ENCODE results near the gene HAP1. TPM values are rescaled to one million over a fixed set of nuclear protein-coding genes. Genes with fewer than 3 reads are reported as not detected.

HAP1 gene
- total RNA-seq = 0.62 TPM
- long read RNA-seq, partial matches to known transcripts = 0 of 1 reads
- long read RNA-seq, other reads (novel, unspliced or antisense) = 1 of 1 reads

GRCh38 chr17:41734139-41734948 lies at the start of gene HAP1:
TSS of gene HAP1 (minus strand) at chr17:41734643. CDS start at chr17:41734634, 9 bp downstream.
- Histone ChIP-seq H3K27ac (no peak within 1 kb of the TSS), H3K27me3 (ENCODE audit: low read depth) (peaks cover 63% of the 10 kb centered on the region)

GRCh38 chr17:41782142-41782541 lies 47.7 kb upstream of the HAP1 start:
- Histone ChIP-seq H3K27me3 (ENCODE audit: low read depth) (no peaks in the 10 kb centered on the region), H3K27ac (peak overlapping the region; percentile 56), H3K9me3 (no peaks in the 10 kb centered on the region), H3K4me1 (peaks cover 74% of the 10 kb centered on the region), H3K4me3 (no peak overlapping the region), H3K36me3 (no peaks in the 10 kb centered on the region)
- TF ChIP-seq CTCF (IDR thresholded peaks at IDR 0.05) = no peak
- DNase-seq (no peak), ATAC-seq (no peak)
- intact Hi-C loops (cut with DNase I) = no loop called here

More at GRCh38 chr17:41734139-41734948, at the start of gene HAP1:
- Histone ChIP-seq H3K4me3 (peak within 1 kb of the TSS; percentile 53), H3K36me3 (no peaks in the 10 kb centered on the region), H3K9me3 (no peaks in the 10 kb centered on the region), H3K4me1 (peaks cover 18% of the 10 kb centered on the region)
- ATAC-seq = peak; percentile 24 to 26
- intact Hi-C loops (cut with DNase I) = loop anchor here (10.0 kb wide), 1 partner anchor 60 kb away; no protein-coding TSS in a partner anchor
- TF ChIP-seq CTCF (IDR thresholded peaks at IDR 0.05) = no peak
- no peak for DNase-seq

GRCh38 chr17:41781404-41782110 lies 47.1 kb upstream of the HAP1 start:
- Histone ChIP-seq H3K27me3 (ENCODE audit: low read depth) (no peaks in the 10 kb centered on the region), H3K9me3 (no peaks in the 10 kb centered on the region), H3K27ac (peak overlapping the region; percentile 56), H3K4me1 (peaks cover 80% of the 10 kb centered on the region), H3K4me3 (no peak overlapping the region), H3K36me3 (no peaks in the 10 kb centered on the region)
- TF ChIP-seq CTCF (IDR thresholded peaks at IDR 0.05) = no peak
- ATAC-seq = no peak
- intact Hi-C loops (cut with DNase I) = no loop called here
- DNase-seq = no peak

GRCh38 chr17:41779954-41780353 lies 45.5 kb upstream of the HAP1 start:
- DNase-seq (no peak), ATAC-seq (no peak)
- H3K4me3 ChIP-seq = no peak overlapping the region
- no peak for TF ChIP-seq CTCF (IDR thresholded peaks at IDR 0.05)
- no peaks in the 10 kb centered on the region for H3K9me3 ChIP-seq
- H3K27me3 ChIP-seq (ENCODE audit: low read depth) = no peaks in the 10 kb centered on the region
- peaks cover 91% of the 10 kb centered on the region for H3K4me1 ChIP-seq
- H3K36me3 ChIP-seq = no peaks in the 10 kb centered on the region
- H3K27ac ChIP-seq = no peak overlapping the region
- intact Hi-C loops (cut with DNase I) = no loop called here

- peaks cover 91% of the 10 kb centered on the region for H3K4me1 ChIP-seq
- TF ChIP-seq CTCF (IDR thresholded peaks at IDR 0.05) = no peak
- H3K9me3 ChIP-seq = no peaks in the 10 kb centered on the region
- H3K36me3 ChIP-seq = peaks cover 2% of the 10 kb centered on the region
- DNase-seq = peak; percentile 71
- no peak overlapping the region for H3K4me3 ChIP-seq
- H3K27me3 ChIP-seq (ENCODE audit: low read depth) = no peaks in the 10 kb centered on the region
- H3K27ac ChIP-seq = peak overlapping the region; percentile 83
- intact Hi-C loops (cut with DNase I) = no loop called here
- peak; percentile 82 to 85 for ATAC-seq
Observed at GRCh38 chr17:41777574-41778188, 43.2 kb upstream of the HAP1 start.
